ENCODE results near the gene KRT86.

- TF ChIP-seq ELK1 (CRISPR knock-in tag; IDR thresholded peaks at IDR 0.05) (no peak), ZBTB1 (CRISPR knock-in tag; IDR thresholded peaks at IDR 0.05; ENCODE audit: borderline replicate concordance, low read depth) (no peak), RFX5 (IDR thresholded peaks at IDR 0.05; ENCODE audit: low read depth, low read length) (no peak), ZNF586 (CRISPR knock-in tag; conservative IDR thresholded peaks at IDR 0.05) (no peak), REST (IDR thresholded peaks at IDR 0.05; ENCODE audit: borderline replicate concordance) (no peak), REST (CRISPR knock-in tag; IDR thresholded peaks at IDR 0.05; ENCODE audit: low read depth) (no peak)
These were observed 22.2 kb downstream of the KRT86 start for GRCh38 chr12:52296572-52297215.
